Measurements from ENCODE around the gene RXFP1.
"Not testable (repeated sequence)": the region's sequence is repeated elsewhere in the genome, so short reads cannot be mapped to it uniquely, and the experiment has no call there.

Gene RXFP1

DNA sequence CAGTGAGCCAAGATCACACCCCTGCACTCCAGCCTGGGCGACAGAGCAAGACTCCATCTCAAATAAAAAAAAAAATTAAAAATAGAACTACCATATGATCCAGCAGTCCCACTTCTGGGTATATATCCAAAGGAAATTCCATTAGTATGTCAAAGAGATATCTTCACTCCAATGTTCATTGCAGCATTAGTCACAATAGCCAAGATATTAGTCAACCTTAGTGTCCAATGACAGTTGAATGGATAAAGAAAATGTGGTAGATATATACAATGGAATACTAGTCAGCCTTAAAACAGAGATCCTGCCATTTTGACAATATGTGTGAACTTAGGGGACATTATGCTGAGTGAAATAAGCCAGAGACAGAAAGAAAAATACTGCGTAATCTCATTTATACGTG is 100.6 kb downstream of the RXFP1 start:
- no peak for DNase-seq

- DNase-seq = peak; percentile 19
These were observed 103.3 kb downstream of the RXFP1 start for GRCh38 chr4:158624889-158625478.

DNA sequence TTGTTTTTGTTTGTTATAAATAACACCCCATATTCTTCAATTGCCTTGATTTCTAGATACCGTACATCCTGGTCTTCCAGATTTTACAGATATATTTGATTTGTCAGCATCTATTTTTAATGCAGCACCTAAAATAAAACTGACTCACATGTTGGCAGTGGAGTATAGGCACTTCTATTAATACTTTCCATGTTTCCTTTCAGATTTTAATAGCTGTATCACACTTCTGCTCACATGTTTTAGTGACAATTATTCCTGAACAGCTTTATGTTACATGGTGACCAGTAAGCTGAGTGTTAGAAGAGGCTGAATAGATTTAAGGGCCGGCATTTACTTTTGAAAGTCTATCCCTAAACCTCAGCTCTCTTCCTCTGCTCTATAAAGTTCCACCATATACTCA is 103.9 kb downstream of the RXFP1 start:
- DNase-seq = no peak

DNA sequence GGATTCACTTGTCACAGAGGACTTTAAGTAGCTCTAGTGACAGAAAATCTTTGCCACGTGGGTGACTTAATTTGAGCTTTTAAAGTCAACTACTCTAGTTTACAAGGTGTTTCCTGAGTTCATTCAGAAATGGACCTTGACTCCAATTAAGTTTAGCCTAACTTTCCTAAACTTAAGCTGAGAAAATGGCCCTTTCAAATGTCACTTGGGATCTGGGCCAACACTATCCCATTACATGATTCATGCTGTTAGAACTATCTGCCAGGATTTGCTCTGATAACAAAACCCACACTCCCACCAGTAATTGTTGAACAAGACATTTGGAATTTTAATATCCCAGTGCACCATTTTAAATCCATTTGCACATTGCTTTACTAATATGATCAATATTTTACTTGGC is 109.2 kb downstream of the RXFP1 start:
- no peak for DNase-seq

DNA sequence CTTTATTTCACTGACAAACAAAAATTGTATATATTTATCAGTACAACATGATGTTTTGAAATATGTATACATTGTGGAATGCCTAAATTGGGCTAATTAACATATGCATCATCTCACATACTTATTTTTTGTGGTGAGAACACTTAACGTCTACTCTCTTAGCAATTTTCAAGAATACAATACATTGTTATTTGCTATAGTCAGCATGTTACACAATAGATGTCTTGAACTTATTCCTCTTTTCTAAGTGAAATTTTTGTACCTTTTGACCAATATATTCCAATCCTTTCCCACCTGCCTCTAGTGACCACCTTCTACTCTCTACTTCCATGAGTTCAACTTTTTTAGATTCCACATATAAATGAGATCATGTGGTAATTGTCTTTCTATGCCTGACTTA is 114.9 kb downstream of the RXFP1 start:
- no peak for DNase-seq

DNA sequence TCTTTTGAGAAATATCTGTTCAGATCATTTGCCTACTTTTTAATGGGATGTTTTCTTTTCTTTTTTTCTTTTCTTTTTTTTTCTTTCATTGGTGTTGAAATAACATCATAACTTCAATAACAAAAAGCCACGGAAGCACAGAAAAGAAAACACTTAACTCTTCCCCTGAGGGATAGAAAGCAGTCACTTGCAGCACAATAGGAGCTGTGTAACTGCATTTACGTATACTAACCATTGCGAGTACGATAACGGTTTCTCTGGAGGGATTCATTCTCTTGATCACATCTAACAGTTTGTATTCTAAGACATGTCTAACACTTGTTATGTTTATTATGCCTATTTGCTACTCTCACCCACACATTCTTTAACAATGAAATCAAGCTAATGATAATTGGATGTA is 122.7 kb downstream of the RXFP1 start:
- no peak for DNase-seq

GRCh38 chr4:158644760-158645159 is 123.1 kb downstream of the RXFP1 start:
- DNase-seq = no peak

DNA sequence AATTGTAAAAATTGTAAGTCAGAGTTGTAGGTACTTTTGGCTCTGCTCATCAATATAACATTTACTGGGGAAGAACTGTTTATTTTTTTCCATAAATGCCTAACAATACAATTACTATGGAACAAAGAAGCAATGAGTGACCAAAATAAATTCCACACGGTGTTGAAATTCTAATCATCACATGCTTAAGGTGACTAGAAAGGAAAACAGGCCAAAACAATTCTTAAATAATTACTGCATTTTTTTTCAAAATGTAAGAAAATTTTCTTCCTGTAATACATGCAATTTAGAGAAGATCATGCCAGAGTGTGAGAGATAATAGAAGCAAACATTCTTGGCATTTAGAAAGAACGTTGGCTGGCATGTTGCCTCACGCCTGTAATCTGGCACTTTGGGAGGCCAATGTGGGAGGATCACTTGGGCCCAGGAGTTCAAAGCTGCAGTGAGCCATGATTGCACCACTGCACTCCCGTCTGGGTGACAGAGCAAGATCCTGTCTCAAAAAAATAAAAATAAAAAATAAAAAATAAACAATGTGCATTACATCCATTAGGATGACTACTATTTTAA is 127.5 kb downstream of the RXFP1 start:
- DNase-seq = no peak

- no peak for DNase-seq
These were observed 131.2 kb downstream of the RXFP1 start for GRCh38 chr4:158652920-158653319.

DNA sequence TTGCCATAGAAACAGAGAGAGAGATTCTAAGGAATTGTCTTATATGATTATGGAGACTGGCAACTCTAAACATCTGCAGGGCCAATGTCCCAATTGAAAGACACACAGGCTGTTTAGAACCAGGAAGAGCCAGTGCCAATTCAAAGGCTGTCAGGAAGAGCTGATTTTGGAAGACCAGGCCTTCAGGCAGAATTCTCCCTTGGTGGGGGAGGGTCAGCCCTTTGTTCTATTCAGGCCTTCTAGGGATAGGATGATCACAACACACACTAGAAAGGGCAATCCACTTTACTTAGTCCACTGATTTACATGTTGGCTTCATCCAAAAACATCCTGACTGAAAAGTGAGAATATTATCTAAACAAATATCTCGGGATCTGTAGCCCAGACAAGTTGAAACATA is 134.8 kb downstream of the RXFP1 start:
- DNase-seq = no peak

- no peak for DNase-seq
These were observed 135.6 kb downstream of the RXFP1 start for GRCh38 chr4:158657291-158657690.

GRCh38 chr4:158663255-158663654 is 141.6 kb downstream of the RXFP1 start:
- DNase-seq = not testable (repeated sequence)

DNA sequence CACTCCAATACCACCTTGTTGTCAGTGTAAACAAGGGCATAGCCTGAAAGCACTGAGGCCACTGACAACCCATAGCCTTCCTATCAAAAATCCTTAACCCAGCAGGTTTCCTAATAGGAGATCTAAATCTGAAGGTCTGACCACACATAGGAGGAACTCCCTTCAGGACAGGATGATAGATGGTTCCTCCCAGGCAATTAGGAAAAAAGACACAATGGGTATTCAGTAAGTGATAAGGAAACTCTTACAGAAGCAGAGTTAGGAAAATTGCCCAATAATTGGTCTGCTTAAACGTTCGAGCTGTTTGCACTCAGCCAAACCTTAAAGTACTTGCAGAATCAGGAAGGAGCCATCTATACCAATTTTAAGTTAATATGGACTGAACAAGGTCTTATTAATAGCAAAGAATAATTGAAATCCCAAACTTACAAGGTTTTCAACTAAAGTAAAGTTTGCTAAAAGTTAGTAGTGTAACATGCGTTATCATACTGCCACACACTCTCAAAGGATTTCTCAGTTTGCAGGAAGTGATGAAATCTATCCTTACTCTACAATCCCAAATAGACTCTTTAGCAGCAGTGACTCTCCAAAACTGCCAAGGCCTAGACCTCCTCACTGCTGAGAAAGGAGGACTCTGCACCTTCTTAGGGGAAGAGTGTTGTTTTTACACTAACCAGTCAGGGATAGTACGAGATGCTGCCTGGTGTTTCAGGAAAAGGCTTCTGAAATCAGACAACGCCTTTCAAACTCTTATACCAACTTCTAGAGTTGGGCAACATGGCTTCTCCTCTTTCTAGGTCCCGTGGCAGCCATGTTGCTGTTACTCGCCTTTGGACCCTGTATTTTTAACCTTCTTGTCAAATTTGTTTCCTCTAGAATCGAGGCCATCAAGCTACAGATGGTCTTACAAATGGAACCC is 142.3 kb downstream of the RXFP1 start:
- not testable (repeated sequence) for DNase-seq

DNA sequence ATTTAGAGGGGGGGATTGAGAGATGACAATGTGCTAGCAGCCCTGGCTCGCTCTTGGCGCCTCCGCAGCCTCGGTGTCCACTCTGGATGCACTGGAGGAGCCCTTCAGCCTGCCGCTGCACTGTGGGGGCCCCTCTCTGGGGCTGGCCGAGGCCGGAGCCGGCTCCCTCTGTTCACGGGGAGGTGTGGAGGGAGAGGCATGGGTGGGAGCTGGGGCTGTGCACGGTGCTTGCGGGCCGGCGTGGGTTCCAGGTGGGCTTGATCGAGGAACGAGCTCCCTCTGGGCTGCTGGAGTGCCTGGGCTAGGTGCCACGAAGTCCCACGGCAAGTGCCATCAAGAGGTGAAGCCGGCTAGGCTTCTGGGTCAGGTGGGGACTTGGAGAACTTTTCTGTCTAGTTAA is 143.1 kb downstream of the RXFP1 start:
- DNase-seq = no peak

DNA sequence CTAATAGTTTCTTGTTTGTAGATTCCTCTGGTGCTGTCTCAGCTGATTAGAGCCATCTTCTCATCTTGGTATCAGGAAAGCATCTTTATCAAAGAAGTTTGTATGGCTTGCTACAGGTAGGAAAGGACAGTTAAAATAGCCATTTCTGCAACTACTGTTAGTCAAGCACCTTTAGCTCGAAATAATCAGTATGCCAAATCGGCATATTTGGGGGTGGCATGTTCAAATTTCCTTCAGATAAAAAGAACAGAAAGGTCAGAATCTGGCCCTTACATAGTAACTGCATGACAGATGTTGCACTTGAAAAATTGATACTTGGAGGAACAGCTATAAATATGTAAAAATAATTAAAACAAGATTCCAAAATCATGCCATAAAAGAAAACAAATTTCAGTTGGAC is 145.2 kb downstream of the RXFP1 start:
- no peak for DNase-seq

DNA sequence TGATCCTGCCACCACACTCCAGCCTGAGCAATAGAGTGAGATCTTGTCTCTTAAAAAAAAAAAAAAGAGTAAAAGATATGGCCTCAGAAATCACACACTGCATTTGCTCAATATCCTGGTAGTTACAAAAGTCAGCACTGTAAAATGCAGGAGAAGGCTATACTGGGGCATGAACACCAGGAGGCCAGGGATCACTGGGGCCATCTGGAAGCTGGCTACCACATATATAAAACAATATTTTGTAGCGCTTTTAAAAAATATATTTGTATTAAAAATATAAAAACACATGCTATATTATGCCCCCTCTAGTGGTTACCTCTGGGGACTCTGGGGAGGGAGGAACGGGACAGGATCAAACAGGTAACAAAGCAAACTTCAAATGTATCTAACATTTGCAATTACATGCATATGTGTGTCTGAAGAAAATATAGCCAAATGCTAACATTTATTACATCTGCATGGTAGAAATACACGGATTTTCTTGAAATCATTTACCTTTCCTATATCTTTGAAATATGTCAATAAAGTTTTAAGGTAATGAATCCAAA is 146.0 kb downstream of the RXFP1 start:
- no peak for DNase-seq

GRCh38 chr4:158669310-158669709 is 147.6 kb downstream of the RXFP1 start:
- no peak for DNase-seq

- peak; percentile 34 for DNase-seq
These were observed 149.4 kb downstream of the RXFP1 start for GRCh38 chr4:158670975-158671664.

- no peak for DNase-seq
These were observed 149.9 kb downstream of the RXFP1 start, which contains the start of gene C4orf46 for GRCh38 chr4:158671665-158671914. TSS of gene C4orf46 (minus strand) at chr4:158671887. CDS start at chr4:158671801, 86 bp downstream.

- peak; percentile 99 for DNase-seq
These were observed 150.5 kb downstream of the RXFP1 start, which contains the start of gene ETFDH for GRCh38 chr4:158671915-158672806. TSS of gene ETFDH (plus strand) at chr4:158672296. CDS start at chr4:158672457, 161 bp downstream.

DNA sequence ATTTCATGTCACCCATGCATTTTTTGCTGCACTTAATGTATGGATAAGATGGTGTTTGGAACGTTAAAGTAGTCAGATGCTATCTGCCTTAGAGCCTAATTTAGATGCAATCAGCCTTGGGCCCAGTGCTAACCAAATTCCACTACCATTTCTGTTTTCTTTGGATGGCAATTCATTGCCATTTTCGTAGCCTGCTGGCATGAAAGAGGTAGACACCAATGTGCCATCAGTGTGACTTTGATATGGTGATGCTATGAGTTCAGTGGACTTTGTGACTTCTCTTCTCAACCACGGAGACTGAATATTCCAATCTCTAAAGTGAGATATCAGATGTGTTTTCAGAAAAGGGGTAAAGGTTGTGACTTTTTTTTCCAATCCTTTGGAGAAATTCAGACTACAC is 152.0 kb downstream of the RXFP1 start:
- no peak for DNase-seq

GRCh38 chr4:158676076-158676475 is 154.4 kb downstream of the RXFP1 start:
- DNase-seq = no peak

All from NCI-H748 treated with DMSO at 0.1 percent for 48 hours (cell line).